Suprapubic skin (tissue), 4 donors: Measurements from ENCODE around the gene NFIA. TPM values are rescaled to one million over a fixed set of nuclear protein-coding genes. Genes with fewer than 3 reads are reported as not detected.

ENCODE experiments used
- DNase-seq, 2 donors: peaks; one replicate each; pipeline ENCODE4 v3.0.0-alpha.2; 2019; ENCODE audit warnings: low spot score in 2 of 2
- H3K27ac ChIP-seq: fragments of 200-600 bp; sonication (generic); one replicate; pipeline ENCODE4 v1.5.1; 2019
- H3K27me3 ChIP-seq: fragments of 200-600 bp; sonication (generic); one replicate; pipeline ENCODE4 v1.5.1; 2019
- H3K36me3 ChIP-seq: fragments of 200-600 bp; sonication (generic); one replicate; pipeline ENCODE4 v1.5.1; 2019
- H3K4me1 ChIP-seq: fragments of 200-600 bp; sonication (generic); one replicate; pipeline ENCODE4 v1.5.1; 2019
- H3K4me3 ChIP-seq: fragments of 200-600 bp; sonication (generic); one replicate; pipeline ENCODE4 v1.5.1; 2019; ENCODE audit warnings: mild to moderate bottlenecking
- H3K9me3 ChIP-seq: fragments of 200-600 bp; sonication (generic); one replicate; pipeline ENCODE4 v1.5.1; 2019
- CTCF ChIP-seq, 2 donors: fragments of 200-600 bp in 1 of 2; fragments of 450-650 bp in 1 of 2; sonication (generic) in 1 of 2; IDR thresholded peaks; one replicate each; pipeline ENCODE4 v1.5.1; 2016 to 2019; ENCODE audit warnings: antibody characterized with exemption in 2 of 2, mild to moderate bottlenecking in 1 of 2, moderate library complexity in 1 of 2
- EP300 ChIP-seq: sonication (generic); formaldehyde crosslinking; IDR thresholded peaks from one replicate; pipeline ENCODE4 v1.6.1; 2017; ENCODE audit warnings: antibody characterized with exemption
- POLR2A ChIP-seq, 2 donors: fragments of 450-650 bp; IDR thresholded peaks; one replicate each; pipeline ENCODE4 v1.6.1; 2017; ENCODE audit warnings: antibody characterized with exemption in 2 of 2, mild to moderate bottlenecking in 2 of 2, moderate library complexity in 2 of 2
- POLR2AphosphoS5 ChIP-seq, 3 donors: sonication (generic); formaldehyde crosslinking; IDR thresholded peaks; one replicate each; pipeline ENCODE4 v1.6.1; 2017; ENCODE audit warnings: antibody characterized with exemption in 3 of 3
- WGBS: methylation state at CpG from one replicate; pipeline ENCODE4 v1.1.5; 2018; 5-methylcytosine and 5-hydroxymethylcytosine counted together
- total RNA-seq, 4 donors: library from RNA; depleted of rRNA; stranded (reverse); fragments of >200 nt; gene quantifications; one replicate each; pipeline ENCODE4 v1.1.0, GENCODE V29; 2016

Gene NFIA
- total RNA-seq, 4 donors from 2014 or later: 30.1 to 54.2 (median 48.2) TPM

GRCh38 chr1:61226791-61227567 is 144.6 kb downstream of the NFIA start:
- no peak for DNase-seq
- WGBS: 38% methylated on average over 12 of the region's 12 CpGs
- Histone ChIP-seq H3K4me1 (peaks cover 40% of the 10 kb centered on the region), H3K9me3 (no peaks in the 10 kb centered on the region), H3K27ac (peak overlapping the region; percentile 78), H3K36me3 (no peaks in the 10 kb centered on the region), H3K4me3 (peak overlapping the region; percentile 30), H3K27me3 (no peaks in the 10 kb centered on the region)
- TF ChIP-seq EP300 (no peak), POLR2AphosphoS5 (IDR thresholded peaks at IDR 0.05) (peak in 1 of 3 donors; percentile 30)

- Histone ChIP-seq H3K36me3 (no peaks in the 10 kb centered on the region), H3K4me3 (no peak overlapping the region), H3K27me3 (no peaks in the 10 kb centered on the region), H3K27ac (peak overlapping the region; percentile 78), H3K9me3 (no peaks in the 10 kb centered on the region), H3K4me1 (peaks cover 34% of the 10 kb centered on the region)
- TF ChIP-seq EP300 (no peak), POLR2A (IDR thresholded peaks at IDR 0.05) (no peak), POLR2AphosphoS5 (IDR thresholded peaks at IDR 0.05) (no peak), CTCF (IDR thresholded peaks at IDR 0.05) (no peak)
- WGBS: 59% methylated on average over 4 of the region's 4 CpGs
- DNase-seq: no peak
Measured at GRCh38 chr1:61227857-61228550, 145.6 kb downstream of the NFIA start.

- H3K27me3 ChIP-seq: no peaks in the 10 kb centered on the region
- H3K9me3 ChIP-seq: no peaks in the 10 kb centered on the region
- 88% methylated on average over 3 of the region's 3 CpGs for WGBS
- peaks cover 26% of the 10 kb centered on the region for H3K4me1 ChIP-seq
- no peaks in the 10 kb centered on the region for H3K36me3 ChIP-seq
- no peak overlapping the region for H3K4me3 ChIP-seq
- no peak overlapping the region for H3K27ac ChIP-seq
- DNase-seq: no peak
- no peak for TF ChIP-seq CTCF (IDR thresholded peaks at IDR 0.05)
- no peak for TF ChIP-seq EP300
- TF ChIP-seq POLR2A (IDR thresholded peaks at IDR 0.05): no peak
- TF ChIP-seq POLR2AphosphoS5 (IDR thresholded peaks at IDR 0.05): no peak
Measured at GRCh38 chr1:61230523-61230922, 148.2 kb downstream of the NFIA start.

- H3K27me3 ChIP-seq: no peaks in the 10 kb centered on the region
- H3K36me3 ChIP-seq: no peaks in the 10 kb centered on the region
- no peaks in the 10 kb centered on the region for H3K9me3 ChIP-seq
- peaks cover 14% of the 10 kb centered on the region for H3K4me1 ChIP-seq
- H3K4me3 ChIP-seq: no peak overlapping the region
- no peak for DNase-seq
- WGBS: 97% methylated on average over 2 of the region's 2 CpGs
- TF ChIP-seq EP300 (no peak), POLR2A (IDR thresholded peaks at IDR 0.05) (no peak), CTCF (IDR thresholded peaks at IDR 0.05) (no peak), POLR2AphosphoS5 (IDR thresholded peaks at IDR 0.05) (no peak)
- no peak overlapping the region for H3K27ac ChIP-seq
Measured at GRCh38 chr1:61231795-61232194, 149.4 kb downstream of the NFIA start.

- no peaks in the 10 kb centered on the region for H3K27me3 ChIP-seq
- no peak for TF ChIP-seq POLR2A (IDR thresholded peaks at IDR 0.05)
- TF ChIP-seq CTCF (IDR thresholded peaks at IDR 0.05): no peak
- TF ChIP-seq POLR2AphosphoS5 (IDR thresholded peaks at IDR 0.05): no peak
- TF ChIP-seq EP300: no peak
Measured at GRCh38 chr1:61233121-61233660, 150.8 kb downstream of the NFIA start.

More at GRCh38 chr1:61233121-61233660, 150.8 kb downstream of the NFIA start:
- Histone ChIP-seq H3K9me3 (no peaks in the 10 kb centered on the region), H3K4me1 (peaks cover 2% of the 10 kb centered on the region), H3K36me3 (no peaks in the 10 kb centered on the region), H3K27ac (no peak overlapping the region), H3K4me3 (no peak overlapping the region)
- DNase-seq: no peak
- WGBS: 93% methylated on average over 6 of the region's 6 CpGs
